Muscle layer of colon (tissue), 2 donors: ENCODE results near the gene ZNF684.
"Not testable (repeated sequence)": the region's sequence is repeated elsewhere in the genome, so short reads cannot be mapped to it uniquely, and the experiment has no call there.

Experiments used
- H3K27ac ChIP-seq: one replicate; pipeline ENCODE4 v1.7.0; 2013; ENCODE audit warnings: low read depth, mild to moderate bottlenecking, low read length, moderate library complexity
- H3K27me3 ChIP-seq, 2 donors: one replicate each; pipeline ENCODE4 v1.7.0; 2013; ENCODE audit warnings: low read length in 2 of 2, mild to moderate bottlenecking in 2 of 2; ENCODE audit not compliant: insufficient read depth in 2 of 2, control insufficient read depth in 1 of 2
- H3K36me3 ChIP-seq: one replicate; pipeline ENCODE4 v1.7.0; 2013; ENCODE audit warnings: mild to moderate bottlenecking, low read length; ENCODE audit not compliant: insufficient read depth
- H3K4me1 ChIP-seq: one replicate; pipeline ENCODE4 v1.7.0; 2013; ENCODE audit warnings: mild to moderate bottlenecking, low read length; ENCODE audit not compliant: insufficient read depth
- H3K4me3 ChIP-seq, 2 donors: one replicate each; pipeline ENCODE4 v1.7.0; 2013; ENCODE audit warnings: low read length in 2 of 2, low read depth in 1 of 2, mild to moderate bottlenecking in 1 of 2, moderate library complexity in 1 of 2
- H3K9ac ChIP-seq: one replicate; pipeline ENCODE4 v1.7.0; 2013; ENCODE audit warnings: low read length
- H3K9me3 ChIP-seq: one replicate; pipeline ENCODE4 v1.7.0; 2013; ENCODE audit warnings: mild to moderate bottlenecking, low read length
- donor health status: abdominal sarcoma.
- donor health status: Adenocarcinoma of cecum.

Gene ZNF684

DNA sequence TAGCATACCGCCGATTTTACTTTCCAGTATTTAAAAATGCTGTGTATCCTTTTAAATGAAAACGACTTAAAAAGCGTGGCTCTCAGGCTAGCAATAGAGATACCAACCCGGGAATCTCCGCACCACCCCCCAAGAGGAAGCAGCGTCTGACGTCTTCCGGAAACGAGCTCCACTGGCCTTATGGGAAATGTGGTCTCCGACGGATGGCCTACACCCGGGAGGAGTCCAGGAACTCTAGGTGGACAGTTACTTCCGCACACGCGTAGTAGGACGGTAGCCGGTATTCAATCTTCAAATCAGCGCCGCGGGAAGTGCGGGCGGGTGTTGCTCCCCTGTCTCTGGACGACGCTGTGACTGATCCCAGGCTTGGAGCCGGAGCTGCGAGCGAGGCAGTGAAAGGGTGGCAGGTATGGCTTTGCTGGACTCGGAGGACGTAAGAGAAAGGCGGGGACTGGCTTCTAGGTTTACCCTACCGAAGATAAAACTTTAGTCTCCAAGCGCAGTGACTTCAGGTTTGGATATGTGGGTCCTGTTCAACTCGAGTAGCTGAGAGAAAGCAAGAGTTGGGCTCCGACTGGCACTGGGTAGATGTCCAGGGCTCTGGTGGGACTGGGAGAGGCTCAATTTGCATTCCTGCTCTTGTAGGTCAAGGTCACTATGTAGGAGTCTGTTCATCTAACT is at the start of gene ZNF684:
Gene ZNF684, plus strand, starts transcription at position 257 of the 681 bp plus-strand sequence. CDS start 1,530 bp downstream, outside the sequence.
- H3K27ac ChIP-seq: peak within 1 kb of the TSS; percentile 81
- no peaks in the 10 kb centered on the region for H3K36me3 ChIP-seq
- no peaks in the 10 kb centered on the region for H3K9me3 ChIP-seq
- H3K27me3 ChIP-seq: no peaks in the 10 kb centered on the region
- H3K4me3 ChIP-seq: peak within 1 kb of the TSS; percentile 57 to 96
- H3K9ac ChIP-seq: peak within 1 kb of the TSS; percentile 72
- peaks cover 13% of the 10 kb centered on the region for H3K4me1 ChIP-seq

DNA sequence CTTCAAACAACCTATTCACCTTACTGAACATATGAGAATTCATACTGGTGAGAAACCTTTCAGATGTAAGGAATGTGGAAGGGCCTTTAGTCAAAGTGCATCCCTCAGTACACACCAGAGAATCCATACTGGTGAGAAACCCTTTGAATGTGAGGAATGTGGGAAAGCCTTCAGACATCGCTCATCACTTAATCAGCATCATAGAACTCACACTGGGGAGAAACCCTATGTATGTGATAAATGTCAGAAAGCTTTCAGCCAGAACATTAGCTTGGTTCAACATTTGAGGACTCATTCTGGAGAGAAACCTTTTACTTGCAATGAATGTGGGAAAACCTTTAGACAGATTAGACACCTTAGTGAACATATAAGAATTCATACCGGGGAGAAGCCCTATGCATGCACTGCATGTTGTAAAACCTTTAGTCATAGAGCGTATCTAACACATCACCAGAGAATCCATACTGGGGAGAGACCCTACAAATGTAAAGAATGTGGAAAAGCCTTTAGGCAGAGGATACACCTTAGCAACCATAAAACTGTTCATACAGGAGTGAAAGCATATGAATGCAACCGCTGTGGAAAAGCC is 36.0 kb upstream of the ZNF684 start:
- H3K9me3 ChIP-seq: peaks cover 30% of the 10 kb centered on the region
- H3K27me3 ChIP-seq: no peaks in the 10 kb centered on the region
- peaks cover 36% of the 10 kb centered on the region for H3K36me3 ChIP-seq

DNA sequence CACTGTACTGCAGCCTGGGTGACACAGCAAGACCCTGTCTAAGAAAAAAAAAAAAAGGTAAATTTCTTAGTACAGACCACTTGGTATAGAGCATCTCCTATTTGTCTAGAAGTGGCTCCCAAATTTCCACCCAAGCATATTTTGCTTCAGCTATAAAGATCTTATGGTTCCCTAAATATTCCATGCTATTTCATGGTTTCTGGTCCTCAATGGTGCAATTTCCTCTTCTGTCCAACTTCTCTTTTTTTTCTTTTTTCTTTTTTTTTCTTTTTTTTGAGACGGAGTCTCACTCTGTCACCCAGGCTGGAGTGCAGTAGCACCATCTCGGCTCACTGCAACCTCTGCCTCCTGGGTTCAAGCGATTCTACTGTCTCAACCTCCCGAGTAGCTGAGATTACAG is 28.8 kb upstream of the ZNF684 start:
- not testable (repeated sequence) for H3K4me1 ChIP-seq, H3K9ac ChIP-seq, H3K4me3 ChIP-seq, H3K27ac ChIP-seq, H3K27me3 ChIP-seq, H3K36me3 ChIP-seq
- peaks cover 11% of the 10 kb centered on the region for H3K9me3 ChIP-seq

More for the DNA sequence above, 36.0 kb upstream of the ZNF684 start:
- H3K4me3 ChIP-seq: no peak overlapping the region
- no peak overlapping the region for H3K27ac ChIP-seq
- no peaks in the 10 kb centered on the region for H3K4me1 ChIP-seq
- H3K9ac ChIP-seq: no peak overlapping the region

DNA sequence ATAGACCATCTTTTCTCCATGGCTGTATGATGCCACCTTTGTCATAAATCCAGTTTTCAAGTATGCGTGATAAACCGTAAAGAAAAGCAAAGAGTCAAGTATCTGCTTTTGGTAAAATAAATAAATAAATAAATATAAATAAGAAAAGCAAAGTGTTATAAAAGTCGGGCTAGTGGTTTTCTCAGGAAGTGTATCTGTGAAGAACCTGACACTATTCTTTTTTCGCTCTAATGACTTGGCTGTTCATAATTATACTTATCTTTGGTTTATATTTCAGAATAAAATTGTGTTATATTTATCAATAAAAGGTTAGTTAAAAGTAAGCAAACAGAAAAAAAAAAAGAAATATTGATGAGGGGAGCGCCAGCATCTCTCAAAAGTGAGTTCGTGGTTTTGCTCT is 23.5 kb upstream of the ZNF684 start:
- Histone ChIP-seq H3K27me3 (no peaks in the 10 kb centered on the region), H3K4me3 (peak overlapping the region; percentile 43 to 72), H3K36me3 (no peaks in the 10 kb centered on the region), H3K9ac (peak overlapping the region; percentile 74), H3K27ac (peak overlapping the region; percentile 5), H3K4me1 (peaks cover 9% of the 10 kb centered on the region), H3K9me3 (peaks cover 5% of the 10 kb centered on the region)

DNA sequence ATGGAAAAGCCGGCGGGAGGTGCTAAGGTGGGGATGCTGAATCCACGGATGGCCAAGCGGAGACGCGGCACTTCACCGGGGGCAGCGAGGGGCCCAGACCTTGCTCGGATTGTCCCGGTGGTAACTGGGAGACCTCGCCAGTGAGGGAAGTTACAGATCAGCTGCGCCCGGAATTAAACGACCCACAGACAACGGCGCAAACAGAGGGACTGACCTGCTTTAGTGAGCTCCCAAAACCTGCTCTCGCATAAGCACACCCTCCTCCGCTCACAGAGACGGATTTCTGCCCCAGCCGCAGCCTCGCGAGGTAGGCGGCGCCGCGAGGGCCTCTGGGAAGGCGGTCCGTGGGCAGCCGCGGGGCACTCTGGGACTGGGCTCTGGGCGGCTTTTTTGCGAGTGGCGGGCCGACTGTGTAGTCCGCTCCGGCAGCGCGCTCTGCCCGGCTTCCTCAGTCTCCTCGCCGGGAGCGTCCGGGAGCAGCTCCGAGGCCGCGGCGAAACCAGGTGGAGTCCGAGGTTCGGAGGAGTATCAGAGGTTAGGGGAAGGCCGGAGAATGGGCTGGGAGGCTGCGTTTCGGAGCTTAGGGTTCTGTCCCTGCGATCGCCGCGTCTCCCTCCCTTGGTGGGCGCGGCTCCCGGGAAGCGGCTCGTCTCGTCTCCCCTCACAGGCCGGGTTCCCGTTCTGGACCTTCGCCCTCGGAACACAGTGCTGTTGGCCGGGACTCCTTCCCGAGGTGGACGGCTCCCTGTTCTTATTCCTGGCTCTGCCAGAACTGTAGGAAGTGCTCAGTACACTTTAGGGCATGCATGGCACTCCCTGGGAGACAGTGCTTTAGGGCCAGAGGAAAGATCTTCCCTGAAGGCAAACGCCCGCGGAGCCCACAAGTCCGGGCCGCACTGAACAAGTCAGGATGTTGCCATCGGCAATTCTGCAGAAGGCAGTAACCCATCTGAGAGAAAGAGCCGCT is 22.8 kb upstream of the ZNF684 start, which contains the start of gene EXO5:
Gene EXO5, plus strand, starts transcription at position 393 of the 967 bp plus-strand sequence. CDS start 5,778 bp downstream, outside the sequence.
- peaks cover 9% of the 10 kb centered on the region for H3K4me1 ChIP-seq
- no peaks in the 10 kb centered on the region for H3K27me3 ChIP-seq
- peaks cover 5% of the 10 kb centered on the region for H3K9me3 ChIP-seq
- no peaks in the 10 kb centered on the region for H3K36me3 ChIP-seq
- H3K4me3 ChIP-seq: peak within 1 kb of the TSS; percentile 43 to 72
- H3K27ac ChIP-seq: peak within 1 kb of the TSS; percentile 5
- peak within 1 kb of the TSS; percentile 74 for H3K9ac ChIP-seq

DNA sequence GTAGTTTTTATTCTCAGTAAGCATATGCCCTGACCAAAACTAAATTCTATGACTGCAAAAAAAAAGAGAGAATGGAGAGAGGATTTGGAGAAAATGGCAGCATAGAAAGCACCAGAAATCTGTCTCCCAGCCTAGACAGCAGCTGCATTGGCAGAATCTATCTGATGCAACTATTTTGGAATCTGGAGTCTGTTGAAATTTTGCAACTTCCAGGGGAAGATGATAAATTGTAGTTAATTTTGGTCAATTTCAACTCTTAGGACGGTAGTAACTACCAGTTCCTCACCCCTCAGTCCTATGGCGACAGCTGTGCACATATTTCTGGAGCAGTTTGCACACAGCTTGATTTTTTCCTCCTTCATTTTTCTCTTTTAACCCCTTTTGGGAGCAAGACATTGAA is 11.9 kb upstream of the ZNF684 start:
- Histone ChIP-seq H3K9me3 (peaks cover 6% of the 10 kb centered on the region), H3K27ac (no peak overlapping the region), H3K4me1 (no peaks in the 10 kb centered on the region), H3K9ac (no peak overlapping the region), H3K36me3 (peaks cover 16% of the 10 kb centered on the region), H3K27me3 (no peaks in the 10 kb centered on the region), H3K4me3 (no peak overlapping the region)

DNA sequence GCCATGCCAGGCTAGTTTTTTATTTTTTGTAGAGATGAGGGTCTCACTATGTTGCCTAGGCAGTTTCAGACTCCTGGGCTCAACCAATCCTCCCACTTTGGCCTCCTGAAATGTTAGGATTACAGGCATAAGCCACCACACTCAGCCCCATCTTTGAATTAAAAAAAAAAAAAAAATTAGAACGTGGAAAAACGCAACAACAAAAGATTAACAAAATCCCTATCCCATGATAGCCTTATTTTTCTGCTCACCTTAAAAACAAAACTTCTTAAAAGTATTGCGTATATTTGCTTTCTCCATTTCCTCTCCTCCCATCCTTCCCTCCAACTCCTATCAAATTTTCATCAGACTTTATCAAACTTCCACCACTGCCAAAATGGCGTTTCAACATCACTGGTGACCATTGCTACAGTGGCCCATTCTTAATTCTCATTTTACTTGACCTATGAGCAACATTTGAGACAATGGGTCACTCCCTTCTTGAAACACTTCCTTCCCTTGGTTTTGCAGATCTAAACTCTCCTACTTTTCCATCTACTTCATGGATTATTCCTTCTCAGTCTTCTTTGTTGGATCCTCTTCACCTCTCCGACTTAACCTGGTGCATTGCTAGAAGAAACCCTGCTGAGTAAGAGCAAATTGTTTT is 579 bp upstream of the ZNF684 start:
- Histone ChIP-seq H3K9me3 (no peaks in the 10 kb centered on the region), H3K9ac (peak overlapping the region; percentile 72), H3K27me3 (no peaks in the 10 kb centered on the region), H3K36me3 (no peaks in the 10 kb centered on the region), H3K4me3 (peak overlapping the region; percentile 57 to 96), H3K4me1 (peaks cover 13% of the 10 kb centered on the region), H3K27ac (peak overlapping the region; percentile 81)

DNA sequence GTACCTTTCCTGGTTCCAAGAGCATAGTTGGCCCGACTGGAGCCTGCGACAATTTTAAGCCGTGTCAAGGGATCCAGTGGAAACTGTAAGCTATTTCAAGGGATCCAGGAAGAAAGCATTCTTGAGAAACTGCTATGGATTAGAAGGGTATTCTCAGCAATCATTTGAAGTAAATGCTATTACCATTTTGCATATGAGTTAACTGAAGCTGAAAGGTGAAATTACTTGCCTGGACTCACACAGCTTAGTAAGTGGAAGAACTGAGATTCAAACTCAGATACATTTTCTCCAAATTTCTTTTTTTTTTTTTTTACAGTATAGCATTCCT is 589 bp downstream of the ZNF684 start:
- peaks cover 13% of the 10 kb centered on the region for H3K4me1 ChIP-seq
- H3K9ac ChIP-seq: peak overlapping the region; percentile 72
- H3K36me3 ChIP-seq: no peaks in the 10 kb centered on the region
- H3K9me3 ChIP-seq: no peaks in the 10 kb centered on the region
- H3K27me3 ChIP-seq: no peaks in the 10 kb centered on the region
- peak overlapping the region; percentile 57 to 96 for H3K4me3 ChIP-seq
- H3K27ac ChIP-seq: no peak overlapping the region

DNA sequence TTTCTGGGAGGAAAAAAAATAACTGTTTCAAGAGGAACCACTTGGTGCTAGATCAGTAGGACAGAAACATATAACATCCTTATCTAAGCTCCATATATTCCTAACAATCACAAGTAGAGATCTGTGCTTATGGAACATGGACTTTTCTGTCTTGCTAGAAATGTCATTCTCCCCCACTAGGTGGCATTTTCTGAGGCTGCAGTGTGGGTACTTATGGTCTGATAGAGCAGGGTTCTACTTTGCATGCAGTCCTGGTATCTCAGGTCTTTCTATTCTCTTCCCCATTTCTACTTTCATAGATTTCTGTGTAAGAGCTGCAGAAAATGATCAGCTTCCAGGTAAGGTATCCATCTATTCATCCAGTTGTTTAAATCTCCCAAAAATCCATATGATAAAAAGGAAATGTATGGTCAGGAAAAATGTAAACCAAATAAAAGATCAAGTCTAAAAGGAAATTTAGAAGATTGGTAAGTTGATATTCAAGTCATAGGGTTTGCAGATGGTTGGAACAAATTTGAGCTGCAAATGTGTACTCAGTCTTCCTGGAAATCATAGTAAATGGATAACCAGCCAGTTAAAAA is 1.5 kb downstream of the ZNF684 start:
- Histone ChIP-seq H3K36me3 (no peaks in the 10 kb centered on the region), H3K9ac (no peak overlapping the region), H3K27me3 (no peaks in the 10 kb centered on the region), H3K9me3 (no peaks in the 10 kb centered on the region), H3K4me1 (peaks cover 13% of the 10 kb centered on the region), H3K4me3 (no peak overlapping the region), H3K27ac (no peak overlapping the region)

DNA sequence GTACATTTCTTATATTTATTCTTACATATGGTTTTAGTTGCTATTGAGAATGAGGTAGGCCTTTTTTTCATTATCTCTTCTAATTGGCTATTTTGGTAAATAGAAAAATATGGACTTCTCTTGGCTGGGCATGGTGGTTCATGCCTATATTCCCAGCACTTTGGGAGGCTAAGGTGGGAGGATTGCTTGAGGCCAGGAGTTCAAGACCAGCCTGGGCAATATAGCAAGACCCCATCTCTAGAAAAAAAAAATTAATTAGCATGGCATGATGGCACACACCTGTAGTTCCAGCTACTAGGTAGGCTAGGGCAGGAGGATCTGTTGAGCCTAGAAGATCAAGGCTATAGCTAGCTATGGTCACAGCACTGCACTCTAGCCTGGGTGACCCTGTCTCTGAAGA is 3.2 kb downstream of the ZNF684 start:
- H3K9ac ChIP-seq: no peak overlapping the region
- no peaks in the 10 kb centered on the region for H3K27me3 ChIP-seq
- no peaks in the 10 kb centered on the region for H3K36me3 ChIP-seq
- no peak overlapping the region for H3K4me3 ChIP-seq
- no peak overlapping the region for H3K27ac ChIP-seq
- H3K9me3 ChIP-seq: no peaks in the 10 kb centered on the region
- H3K4me1 ChIP-seq: peaks cover 13% of the 10 kb centered on the region
